Natural killer cell treated with Interleukin-12 subunit alpha and Interleukin-12 subunit beta and Interleukin-15 and Interleukin-18, amount 100 ng/mL, for 72 hours (primary cell): Measurements from ENCODE around the gene SLC22A4. TPM values are rescaled to one million over a fixed set of nuclear protein-coding genes. Genes with fewer than 3 reads are reported as not detected.

Experiments used
- ATAC-seq, 2 donors: fragments of 150-1000 bp; cut with Tn5 transposase in 1 of 2; sonication (Bioruptor Pico), chemical (Tn5 transposase) in 1 of 2; 2 replicates each; pipeline ENCODE4 v1.10.0; 2021
- DNase-seq: peaks from one replicate; pipeline ENCODE4 v3.0.0; 2022; ENCODE audit warnings: low spot score
- H3K27ac Mint-ChIP-seq, 2 donors: 1 replicate in 1 of 2; 2 replicates in 1 of 2; pipeline ENCODE4 v1.8.0; 2022; ENCODE audit warnings: mixed read lengths in 2 of 2, mild to moderate bottlenecking in 1 of 2, moderate library complexity in 1 of 2
- H3K27me3 Mint-ChIP-seq, 2 donors: 1 replicate in 1 of 2; 2 replicates in 1 of 2; pipeline ENCODE4 v1.8.0; 2022; ENCODE audit warnings: mixed read lengths in 2 of 2
- H3K36me3 Mint-ChIP-seq: one replicate; pipeline ENCODE4 v1.8.0; 2022; ENCODE audit warnings: mixed read lengths
- H3K4me1 Mint-ChIP-seq, 2 donors: 1 replicate in 1 of 2; 2 replicates in 1 of 2; pipeline ENCODE4 v1.8.0; 2022; ENCODE audit warnings: low read depth in 2 of 2, mixed read lengths in 2 of 2, mild to moderate bottlenecking in 1 of 2
- H3K4me3 Mint-ChIP-seq: one replicate; pipeline ENCODE4 v1.8.0; 2022; ENCODE audit warnings: mixed read lengths
- H3K9me3 Mint-ChIP-seq: 2 replicates; pipeline ENCODE4 v1.8.0; 2022; ENCODE audit warnings: mixed read lengths
- total RNA-seq, 2 donors: library from RNA; stranded (reverse); gene quantifications; one replicate each; pipeline ENCODE4 v1.2.3, GENCODE V29; 2022

SLC22A4 gene
- total RNA-seq, 2 donors from 2014 or later: 0.93 to 2.5 TPM

DNA sequence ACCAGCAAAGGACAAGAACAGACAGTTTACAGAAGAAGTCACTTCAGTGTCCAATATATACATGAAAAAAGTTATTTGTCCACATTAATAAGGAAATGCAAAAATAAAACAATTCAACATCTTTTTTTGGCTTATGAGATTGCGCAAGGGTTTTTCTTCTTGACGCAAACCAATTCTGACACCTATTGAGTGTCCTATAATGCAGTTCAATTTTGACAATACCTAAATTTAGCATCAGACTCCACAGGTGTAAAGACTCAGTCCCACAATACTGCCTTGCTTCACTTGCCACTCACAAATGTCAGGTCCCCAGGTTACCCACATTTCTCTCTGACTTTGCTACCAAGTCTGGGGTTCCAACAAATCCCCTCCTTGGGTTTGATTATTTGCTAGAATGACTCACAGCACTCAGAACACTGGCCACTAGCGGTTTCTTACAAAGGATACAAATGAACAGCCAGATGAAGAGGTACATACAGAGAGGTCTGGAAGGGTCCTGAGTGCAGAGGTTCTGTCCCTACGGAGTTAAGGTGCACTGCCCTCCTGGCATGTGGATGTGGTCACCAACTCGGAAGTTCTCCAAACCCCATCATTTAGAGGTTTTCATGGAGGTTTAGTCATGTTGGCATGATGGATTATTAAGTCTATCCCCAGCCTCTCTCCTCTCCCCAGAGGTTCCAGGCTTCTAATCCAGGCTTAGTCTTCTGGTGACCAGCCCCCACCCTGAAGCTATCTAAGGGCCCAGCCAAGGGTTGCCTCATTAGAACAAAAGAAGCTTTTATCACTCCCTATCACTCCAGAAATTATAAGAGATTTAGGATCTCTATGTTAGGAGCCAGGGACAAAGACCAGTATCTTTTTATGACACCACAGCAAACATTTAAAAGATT lies 48.3 kb downstream of the SLC22A4 start:
- DNase-seq: no peak
- H3K4me1 Mint-ChIP-seq: no peaks in the 10 kb centered on the region
- no peak for ATAC-seq
- H3K9me3 Mint-ChIP-seq: no peaks in the 10 kb centered on the region
- no peaks in the 10 kb centered on the region for H3K36me3 Mint-ChIP-seq
- H3K27ac Mint-ChIP-seq: no peak overlapping the region
- peaks cover 5 to 6% of the 10 kb centered on the region in 2 donors for H3K27me3 Mint-ChIP-seq
- no peak overlapping the region for H3K4me3 Mint-ChIP-seq

DNA sequence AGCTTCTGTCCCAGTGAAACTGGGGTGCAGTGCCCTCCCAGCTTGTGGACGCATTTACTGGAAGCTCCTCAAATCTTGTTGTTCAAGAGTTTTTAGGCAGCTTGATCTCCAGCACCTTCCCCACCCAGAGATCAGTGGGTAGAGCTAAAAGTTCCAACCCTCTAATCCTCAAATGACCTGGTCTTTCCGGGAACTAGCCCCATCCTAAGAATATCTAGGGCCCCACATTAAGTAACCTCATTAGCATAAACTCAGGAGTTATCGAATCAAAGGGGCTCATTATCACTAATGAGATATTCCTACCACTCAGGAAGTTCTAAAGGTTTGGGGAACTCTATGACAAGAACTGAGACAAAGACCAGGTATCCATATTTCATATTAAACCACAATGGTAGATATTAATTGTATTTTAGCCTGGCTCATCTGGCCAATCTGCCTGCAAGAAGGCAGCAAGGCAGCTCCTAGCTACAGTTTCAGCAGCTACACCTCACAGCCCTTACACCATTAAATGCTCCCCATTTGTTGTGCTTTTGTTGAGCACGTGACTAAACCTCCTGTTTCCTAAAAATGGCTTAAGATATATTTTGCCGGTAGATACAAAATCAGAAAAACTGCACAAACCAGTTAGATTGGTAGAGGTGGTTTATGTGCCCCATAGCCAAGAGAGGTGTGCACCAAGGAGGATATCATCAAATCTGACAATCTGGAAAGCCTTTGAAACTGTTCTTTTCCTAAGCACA lies 50.8 kb downstream of the SLC22A4 start:
- Mint-ChIP-seq H3K27ac (no peak overlapping the region), H3K36me3 (peaks cover 4% of the 10 kb centered on the region), H3K27me3 (peaks cover 5 to 6% of the 10 kb centered on the region in 2 donors), H3K4me3 (no peak overlapping the region), H3K9me3 (no peaks in the 10 kb centered on the region), H3K4me1 (no peaks in the 10 kb centered on the region)
- ATAC-seq (no peak), DNase-seq (no peak)

DNA sequence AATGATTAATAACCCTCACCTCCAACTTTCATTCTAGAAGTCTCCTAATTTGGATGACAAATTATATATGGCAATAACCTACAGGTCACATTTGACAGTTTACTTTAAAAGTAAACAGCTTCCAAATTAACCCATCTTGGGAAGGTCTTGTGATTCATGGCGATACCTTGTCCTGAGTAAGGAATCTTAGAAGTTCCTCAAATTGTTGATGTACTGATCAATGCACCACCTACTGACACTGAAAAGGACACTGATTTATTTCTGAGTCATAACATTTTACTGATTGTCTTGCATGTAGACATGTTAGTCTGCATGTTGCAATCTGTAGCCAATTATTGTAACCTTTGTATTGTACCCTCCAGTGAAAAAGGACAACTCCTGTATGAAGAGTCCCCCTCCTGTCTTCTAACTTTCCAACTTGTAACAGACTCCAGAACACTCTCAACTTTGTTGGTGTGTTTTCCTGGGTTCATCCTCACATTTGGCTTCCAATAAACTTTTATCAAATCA lies 59.3 kb downstream of the SLC22A4 start:
- ATAC-seq (no peak), DNase-seq (no peak)

DNA sequence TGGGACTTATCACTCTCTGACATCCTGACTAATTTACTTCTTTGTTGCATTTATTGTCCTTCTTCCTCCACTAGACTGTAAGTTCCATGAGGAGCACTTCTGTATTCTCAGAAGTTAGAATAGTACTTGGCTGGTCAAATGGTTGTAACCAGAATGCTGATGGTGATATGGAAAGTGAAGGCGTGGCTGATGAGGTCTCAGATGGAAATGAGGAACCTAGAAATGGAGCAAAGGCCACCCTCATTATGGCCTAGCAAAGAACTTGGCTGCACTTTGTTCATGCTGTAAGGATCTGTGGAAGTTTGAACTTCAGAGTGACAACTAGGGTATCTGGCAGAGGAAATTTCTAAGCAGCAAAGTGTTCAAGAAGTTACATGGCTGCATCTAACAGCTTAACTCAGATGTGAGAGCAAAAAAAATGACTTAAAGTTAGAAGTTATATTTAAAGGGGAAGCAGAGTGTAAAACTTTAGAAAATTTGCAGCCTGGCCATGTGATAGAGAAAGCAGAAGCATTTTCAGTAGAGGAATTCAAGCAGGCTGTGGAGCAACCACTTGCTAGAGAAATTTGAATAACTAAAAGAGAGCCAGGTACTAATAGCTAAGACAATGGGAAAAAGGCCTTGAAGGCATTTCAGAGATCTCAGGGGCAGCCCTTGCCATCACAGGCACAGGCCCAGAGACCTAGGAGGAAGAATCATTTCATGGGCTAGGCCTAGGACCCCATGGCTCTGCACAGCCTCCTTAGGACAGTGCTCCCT lies 60.4 kb downstream of the SLC22A4 start:
- DNase-seq (no peak), ATAC-seq (no peak)
- Mint-ChIP-seq H3K27ac (no peak overlapping the region), H3K4me1 (no peaks in the 10 kb centered on the region), H3K9me3 (no peaks in the 10 kb centered on the region), H3K4me3 (no peak overlapping the region), H3K36me3 (no peaks in the 10 kb centered on the region), H3K27me3 (peaks cover 0 to 3% of the 10 kb centered on the region in 2 donors)

More for the DNA sequence above, 59.3 kb downstream of the SLC22A4 start:
- Mint-ChIP-seq H3K4me1 (no peaks in the 10 kb centered on the region), H3K27me3 (peaks cover 0 to 3% of the 10 kb centered on the region in 2 donors), H3K36me3 (no peaks in the 10 kb centered on the region), H3K4me3 (no peak overlapping the region), H3K9me3 (no peaks in the 10 kb centered on the region), H3K27ac (no peak overlapping the region)

DNA sequence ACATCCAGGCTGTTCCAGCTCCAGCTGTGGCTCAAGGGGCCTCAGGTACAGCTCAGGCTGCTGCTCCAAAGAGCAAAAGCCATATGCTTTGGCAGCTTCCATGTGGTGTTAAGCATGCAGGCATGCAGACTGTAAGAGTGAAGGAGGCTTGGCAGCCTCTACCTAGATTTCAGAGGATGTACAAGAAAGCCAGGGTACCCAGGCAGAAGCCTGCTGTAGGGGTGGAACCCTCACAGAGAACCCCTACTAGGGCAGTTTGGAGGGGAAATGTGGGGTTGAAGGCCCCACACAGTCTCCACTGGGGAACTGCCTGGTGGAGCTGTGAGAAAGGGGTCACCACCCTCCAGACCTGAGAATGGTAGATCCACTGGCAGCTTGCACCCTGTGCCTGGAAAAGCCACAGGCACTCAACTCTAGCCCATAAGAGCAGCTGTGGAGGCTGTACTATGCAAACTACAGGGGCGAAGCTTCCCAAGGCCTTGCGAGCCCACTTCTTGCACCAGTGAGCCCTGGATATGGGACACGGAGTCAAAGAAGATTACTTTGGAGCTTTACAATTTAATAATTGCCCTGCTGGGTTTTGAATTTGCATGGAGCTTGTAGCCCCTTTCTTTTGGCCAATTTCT lies 61.1 kb downstream of the SLC22A4 start:
- Mint-ChIP-seq H3K27me3 (peaks cover 0 to 3% of the 10 kb centered on the region in 2 donors), H3K9me3 (no peaks in the 10 kb centered on the region), H3K27ac (no peak overlapping the region), H3K4me1 (no peaks in the 10 kb centered on the region), H3K4me3 (no peak overlapping the region), H3K36me3 (no peaks in the 10 kb centered on the region)
- ATAC-seq: no peak
- DNase-seq: no peak

DNA sequence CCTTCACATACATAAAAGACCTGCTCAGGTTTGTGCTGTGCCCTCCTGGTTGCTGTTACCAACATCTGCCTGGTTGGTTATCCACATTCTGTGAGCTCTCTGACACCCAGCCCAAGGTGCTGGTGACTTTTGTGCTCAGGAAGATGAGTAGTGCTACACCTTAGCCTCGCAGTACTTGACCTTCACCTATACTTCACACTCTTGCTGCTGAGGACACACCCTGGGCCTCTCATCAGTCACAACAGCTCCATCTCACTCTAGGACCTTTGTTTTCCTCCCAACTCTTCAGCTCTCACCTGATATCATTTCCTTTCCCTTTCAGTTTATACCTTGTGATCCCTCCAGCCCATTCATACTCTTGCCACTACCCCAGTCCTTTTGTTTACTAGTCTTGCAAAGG lies 64.6 kb downstream of the SLC22A4 start:
- no peaks in the 10 kb centered on the region for H3K9me3 Mint-ChIP-seq
- no peak overlapping the region for H3K27ac Mint-ChIP-seq
- no peaks in the 10 kb centered on the region for H3K4me1 Mint-ChIP-seq
- H3K36me3 Mint-ChIP-seq: no peaks in the 10 kb centered on the region
- ATAC-seq (no peak), DNase-seq (no peak)
- H3K27me3 Mint-ChIP-seq: no peaks in the 10 kb centered on the region
- H3K4me3 Mint-ChIP-seq: no peak overlapping the region

DNA sequence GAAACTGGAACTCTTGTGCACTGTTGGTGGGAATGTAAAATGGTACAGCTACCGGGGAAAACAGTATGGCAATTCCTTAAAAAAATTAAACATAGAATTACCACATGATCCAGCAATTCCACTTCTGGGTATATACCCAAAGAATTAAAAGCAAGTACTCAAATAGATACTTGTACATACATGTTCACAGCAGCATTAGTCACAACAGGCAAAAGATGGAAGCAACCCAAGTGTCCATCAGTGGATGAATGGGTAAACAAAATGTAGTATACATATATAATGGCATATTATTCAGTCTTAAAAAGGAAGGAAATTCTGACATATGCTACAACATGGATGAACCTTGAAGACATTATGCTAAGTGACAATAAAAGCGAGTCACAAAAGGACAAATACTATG lies 67.9 kb downstream of the SLC22A4 start:
- Mint-ChIP-seq H3K9me3 (no peaks in the 10 kb centered on the region), H3K4me3 (no peak overlapping the region), H3K36me3 (no peaks in the 10 kb centered on the region), H3K4me1 (no peaks in the 10 kb centered on the region), H3K27ac (no peak overlapping the region), H3K27me3 (no peaks in the 10 kb centered on the region)
- ATAC-seq (no peak), DNase-seq (no peak)

DNA sequence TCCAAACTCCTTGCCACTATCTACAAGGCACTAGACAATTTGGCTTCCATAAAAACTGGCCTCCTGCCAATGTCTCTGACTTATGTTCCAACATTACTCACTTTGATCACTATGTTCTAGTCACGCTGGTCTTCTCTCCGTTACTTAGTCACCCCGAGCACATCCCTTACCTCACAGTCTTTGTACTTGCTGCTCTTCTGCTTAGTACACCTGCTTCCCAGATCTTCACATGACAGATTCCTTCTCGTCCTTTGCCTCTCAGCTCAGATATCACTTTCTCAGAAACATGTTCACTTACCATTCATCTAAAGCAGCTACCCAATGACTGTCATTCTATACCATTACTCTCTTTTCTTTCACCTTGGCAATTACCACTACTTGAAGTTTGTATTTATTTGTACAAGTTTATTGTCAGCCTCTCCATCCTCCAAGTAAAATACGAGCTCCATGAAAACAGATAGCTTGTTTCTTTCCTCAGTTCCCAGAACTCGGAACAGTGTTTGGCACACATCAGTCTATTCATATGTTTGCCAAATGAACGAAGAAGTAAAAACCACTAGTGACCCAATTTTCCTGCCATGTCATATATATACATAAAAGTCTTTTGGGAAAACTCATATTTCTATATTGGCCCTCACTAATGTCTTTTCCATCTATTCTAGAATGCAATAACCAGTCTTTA lies 69.4 kb downstream of the SLC22A4 start:
- ATAC-seq (no peak), DNase-seq (no peak)
- no peaks in the 10 kb centered on the region for H3K36me3 Mint-ChIP-seq
- H3K4me3 Mint-ChIP-seq: no peak overlapping the region
- H3K27me3 Mint-ChIP-seq: no peaks in the 10 kb centered on the region
- H3K9me3 Mint-ChIP-seq: no peaks in the 10 kb centered on the region
- H3K4me1 Mint-ChIP-seq: no peaks in the 10 kb centered on the region
- no peak overlapping the region for H3K27ac Mint-ChIP-seq

DNA sequence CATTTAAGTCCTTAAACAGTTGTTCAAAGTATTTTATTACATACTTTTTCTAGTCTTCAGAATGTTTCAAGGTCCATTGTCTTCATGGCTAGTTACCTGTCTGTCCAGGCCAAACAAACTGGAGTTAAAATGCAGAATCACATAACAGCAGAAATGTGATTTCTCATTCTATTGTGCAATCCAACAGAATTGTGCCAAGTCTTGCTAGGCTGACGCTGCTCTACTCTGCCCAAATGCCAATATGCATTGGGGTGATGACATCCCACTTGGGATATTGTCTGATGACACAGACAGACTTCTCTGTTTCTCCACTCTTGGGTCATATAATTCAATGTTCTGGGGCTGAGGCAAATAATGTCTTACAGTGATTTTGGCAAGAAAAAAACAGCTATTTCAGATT lies 70.1 kb downstream of the SLC22A4 start:
- no peak for ATAC-seq
- Mint-ChIP-seq H3K27me3 (no peaks in the 10 kb centered on the region), H3K4me1 (peaks cover 2 to 4% of the 10 kb centered on the region in 2 donors), H3K27ac (no peak overlapping the region), H3K9me3 (no peaks in the 10 kb centered on the region), H3K36me3 (no peaks in the 10 kb centered on the region), H3K4me3 (no peak overlapping the region)
- DNase-seq: no peak

DNA sequence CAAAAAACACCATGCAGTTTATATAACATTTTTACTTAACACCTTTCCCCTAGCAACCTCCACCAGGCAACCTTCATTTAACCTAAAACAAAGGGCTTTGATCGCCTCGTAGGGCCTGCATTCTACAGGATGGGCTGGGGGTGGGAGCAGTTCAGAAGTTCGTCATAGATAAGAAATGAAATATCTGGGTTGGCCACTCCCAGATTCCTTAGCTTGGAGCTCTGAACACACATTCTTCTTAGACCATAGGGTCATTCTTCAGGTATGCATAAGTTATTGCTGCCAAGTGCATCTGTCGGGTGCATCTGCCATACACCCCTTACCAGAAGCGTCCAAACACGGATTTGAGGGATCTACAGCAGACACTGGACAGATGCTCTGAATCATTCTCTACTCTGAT lies 71.0 kb downstream of the SLC22A4 start:
- Mint-ChIP-seq H3K4me3 (no peak overlapping the region), H3K9me3 (no peaks in the 10 kb centered on the region), H3K27ac (no peak overlapping the region), H3K27me3 (no peaks in the 10 kb centered on the region), H3K4me1 (peaks cover 2 to 4% of the 10 kb centered on the region in 2 donors), H3K36me3 (no peaks in the 10 kb centered on the region)
- ATAC-seq: no peak
- no peak for DNase-seq

DNA sequence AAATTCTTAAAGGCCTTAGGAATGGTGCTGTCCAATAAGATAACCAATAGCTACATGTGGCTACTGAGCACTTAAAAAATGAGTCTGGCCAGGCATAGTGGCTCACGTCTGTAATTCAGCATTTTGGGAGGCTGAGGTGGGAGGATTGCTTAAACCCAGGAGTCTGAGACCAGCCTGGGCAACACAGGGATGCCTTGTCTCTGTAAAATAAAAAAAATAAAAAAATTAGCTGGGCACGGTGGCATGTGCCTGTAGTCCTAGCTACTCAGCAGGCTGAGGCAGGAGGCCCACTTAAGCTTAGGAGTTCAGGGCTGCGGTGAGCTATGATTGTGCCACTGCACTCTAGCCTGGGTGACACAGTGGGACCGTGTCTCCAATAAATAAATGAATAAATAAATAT lies 74.0 kb downstream of the SLC22A4 start:
- no peak overlapping the region for H3K4me3 Mint-ChIP-seq
- H3K36me3 Mint-ChIP-seq: no peaks in the 10 kb centered on the region
- H3K27ac Mint-ChIP-seq: no peak overlapping the region
- no peaks in the 10 kb centered on the region for H3K27me3 Mint-ChIP-seq
- peaks cover 15 to 19% of the 10 kb centered on the region in 2 donors for H3K4me1 Mint-ChIP-seq
- no peak for DNase-seq
- no peak for ATAC-seq
- H3K9me3 Mint-ChIP-seq: no peaks in the 10 kb centered on the region

DNA sequence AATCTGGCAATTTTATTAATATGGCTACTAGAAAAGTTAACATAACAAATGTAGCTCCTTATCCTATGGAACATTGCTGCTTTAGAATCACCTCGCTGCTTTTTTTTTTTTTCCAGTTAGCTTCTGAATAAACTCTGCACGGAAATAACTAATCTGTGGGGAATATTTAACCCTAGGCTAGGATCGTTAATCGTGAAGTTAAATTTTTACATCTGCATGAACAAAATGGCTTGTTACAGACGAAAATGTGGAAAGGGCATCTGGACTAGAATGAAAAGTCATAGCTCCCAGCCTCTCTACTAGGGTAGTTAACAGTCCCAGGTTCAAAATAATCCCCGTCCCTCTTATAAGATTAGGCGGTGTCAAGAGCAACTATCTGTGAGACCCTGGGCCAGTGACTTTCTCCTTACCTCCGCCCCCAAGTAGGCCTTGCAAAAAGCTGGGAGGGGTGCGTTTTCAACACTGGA lies 74.8 kb downstream of the SLC22A4 start:
- H3K4me3 Mint-ChIP-seq: peak overlapping the region; percentile 81
- DNase-seq (no peak), ATAC-seq (no peak)
- no peaks in the 10 kb centered on the region for H3K27me3 Mint-ChIP-seq
- H3K4me1 Mint-ChIP-seq: peaks cover 15 to 19% of the 10 kb centered on the region in 2 donors
- H3K9me3 Mint-ChIP-seq: no peaks in the 10 kb centered on the region
- H3K36me3 Mint-ChIP-seq: no peaks in the 10 kb centered on the region
- H3K27ac Mint-ChIP-seq: peak overlapping the region in 1 of 2 donors; percentile 28
